Activated T-cell treated with anti-CD3 and anti-CD28 coated beads, Interleukin-2, amount 50 U/mL, for 72 hours (primary cell): ENCODE results near the gene VSTM2L. TPM values are rescaled to one million over a fixed set of nuclear protein-coding genes. Genes with fewer than 3 reads are reported as not detected.

Experiments used
- ATAC-seq, 2 donors: fragments of 150-1000 bp; cut with Tn5 transposase; replicated peaks in 1 of 2; 2 replicates each; pipeline ENCODE4 v1.10.0; 2021; ENCODE audit warnings: moderate library complexity in 2 of 2, mild to moderate bottlenecking in 1 of 2
- DNase-seq, 2 donors: peaks; one replicate each; pipeline ENCODE4 v3.0.0; 2021 to 2022; ENCODE audit warnings: mixed read lengths in 1 of 2
- H3K27ac Mint-ChIP-seq: one replicate; pipeline ENCODE4 v1.8.0; 2022; ENCODE audit warnings: mild to moderate bottlenecking, moderate library complexity, mixed read lengths
- H3K27me3 Mint-ChIP-seq: one replicate; pipeline ENCODE4 v1.8.0; 2022; ENCODE audit warnings: low read depth, mixed read lengths
- H3K36me3 Mint-ChIP-seq, 2 donors: one replicate each; pipeline ENCODE4 v1.8.0; 2022; ENCODE audit warnings: mixed read lengths in 2 of 2, mild to moderate bottlenecking in 1 of 2; ENCODE audit not compliant: insufficient read depth in 2 of 2
- H3K4me1 Mint-ChIP-seq: one replicate; pipeline ENCODE4 v1.8.0; 2022; ENCODE audit warnings: low read depth, mixed read lengths
- H3K4me3 Mint-ChIP-seq, 2 donors: one replicate each; pipeline ENCODE4 v1.8.0; 2022; ENCODE audit warnings: mild to moderate bottlenecking in 2 of 2, mixed read lengths in 2 of 2, moderate library complexity in 2 of 2
- H3K9me3 Mint-ChIP-seq, 2 donors: one replicate each; pipeline ENCODE4 v1.8.0; 2022; ENCODE audit warnings: mixed read lengths in 2 of 2
- total RNA-seq, 2 donors: library from RNA; stranded (reverse); gene quantifications; one replicate each; pipeline ENCODE4 v1.2.3, GENCODE V29; 2022

VSTM2L gene
- total RNA-seq, 2 donors from 2014 or later: 0.60 TPM; not detected in 1

GRCh38 chr20:37882961-37883712 is 19.8 kb upstream of the VSTM2L start:
- Mint-ChIP-seq H3K4me1 (no peaks in the 10 kb centered on the region), H3K27ac (no peak overlapping the region), H3K9me3 (no peaks in the 10 kb centered on the region), H3K36me3 (no peaks in the 10 kb centered on the region), H3K4me3 (no peak overlapping the region), H3K27me3 (peaks cover 7% of the 10 kb centered on the region)
- ATAC-seq (no peak), DNase-seq (no peak)

- Mint-ChIP-seq H3K4me1 (no peaks in the 10 kb centered on the region), H3K9me3 (no peaks in the 10 kb centered on the region), H3K4me3 (no peak overlapping the region), H3K27ac (no peak overlapping the region), H3K27me3 (peaks cover 7% of the 10 kb centered on the region), H3K36me3 (no peaks in the 10 kb centered on the region)
- ATAC-seq (no peak), DNase-seq (no peak)
These were observed 17.9 kb upstream of the VSTM2L start for GRCh38 chr20:37885042-37885441.

- Mint-ChIP-seq H3K4me1 (no peaks in the 10 kb centered on the region), H3K27ac (no peak overlapping the region), H3K36me3 (no peaks in the 10 kb centered on the region), H3K9me3 (no peaks in the 10 kb centered on the region), H3K4me3 (no peak overlapping the region), H3K27me3 (peaks cover 7% of the 10 kb centered on the region)
- DNase-seq (no peak), ATAC-seq (no peak)
These were observed 17.1 kb upstream of the VSTM2L start for GRCh38 chr20:37885593-37886503.

GRCh38 chr20:37886851-37887297 is 16.1 kb upstream of the VSTM2L start:
- peaks cover 7% of the 10 kb centered on the region for H3K27me3 Mint-ChIP-seq
- no peaks in the 10 kb centered on the region for H3K4me1 Mint-ChIP-seq
- DNase-seq: no peak
- no peak overlapping the region for H3K27ac Mint-ChIP-seq
- no peaks in the 10 kb centered on the region for H3K9me3 Mint-ChIP-seq
- H3K36me3 Mint-ChIP-seq: no peaks in the 10 kb centered on the region
- ATAC-seq: no peak
- no peak overlapping the region for H3K4me3 Mint-ChIP-seq

GRCh38 chr20:37888641-37889040 is 14.3 kb upstream of the VSTM2L start:
- Mint-ChIP-seq H3K27me3 (peaks cover 7% of the 10 kb centered on the region), H3K36me3 (no peaks in the 10 kb centered on the region), H3K4me1 (no peaks in the 10 kb centered on the region), H3K4me3 (no peak overlapping the region), H3K9me3 (no peaks in the 10 kb centered on the region), H3K27ac (no peak overlapping the region)
- ATAC-seq (no peak), DNase-seq (no peak)

- Mint-ChIP-seq H3K9me3 (no peaks in the 10 kb centered on the region), H3K4me3 (no peak overlapping the region), H3K36me3 (no peaks in the 10 kb centered on the region), H3K4me1 (no peaks in the 10 kb centered on the region), H3K27ac (no peak overlapping the region), H3K27me3 (peaks cover 7% of the 10 kb centered on the region)
- ATAC-seq: no peak
- no peak for DNase-seq
These were observed 12.8 kb upstream of the VSTM2L start for GRCh38 chr20:37890108-37890507.

GRCh38 chr20:37890643-37891042 is 12.3 kb upstream of the VSTM2L start:
- peaks cover 7% of the 10 kb centered on the region for H3K27me3 Mint-ChIP-seq
- no peak for DNase-seq
- ATAC-seq: no peak
- H3K27ac Mint-ChIP-seq: no peak overlapping the region
- H3K4me3 Mint-ChIP-seq: no peak overlapping the region
- no peaks in the 10 kb centered on the region for H3K4me1 Mint-ChIP-seq
- H3K9me3 Mint-ChIP-seq: no peaks in the 10 kb centered on the region
- no peaks in the 10 kb centered on the region for H3K36me3 Mint-ChIP-seq

GRCh38 chr20:37892001-37892400 is 10.9 kb upstream of the VSTM2L start:
- Mint-ChIP-seq H3K4me3 (no peak overlapping the region), H3K9me3 (no peaks in the 10 kb centered on the region), H3K4me1 (no peaks in the 10 kb centered on the region), H3K27me3 (peaks cover 7% of the 10 kb centered on the region), H3K27ac (no peak overlapping the region), H3K36me3 (no peaks in the 10 kb centered on the region)
- no peak for DNase-seq
- ATAC-seq: no peak

GRCh38 chr20:37893566-37894241 is 9.2 kb upstream of the VSTM2L start:
- no peaks in the 10 kb centered on the region for H3K27me3 Mint-ChIP-seq
- no peaks in the 10 kb centered on the region for H3K36me3 Mint-ChIP-seq
- ATAC-seq: no peak
- no peaks in the 10 kb centered on the region for H3K9me3 Mint-ChIP-seq
- no peak for DNase-seq
- no peak overlapping the region for H3K4me3 Mint-ChIP-seq
- no peak overlapping the region for H3K27ac Mint-ChIP-seq
- H3K4me1 Mint-ChIP-seq: peaks cover 7% of the 10 kb centered on the region

- no peak overlapping the region for H3K27ac Mint-ChIP-seq
These were observed 8.5 kb upstream of the VSTM2L start for GRCh38 chr20:37894454-37894853.

GRCh38 chr20:37895166-37895565 is 7.8 kb upstream of the VSTM2L start:
- no peak overlapping the region for H3K4me3 Mint-ChIP-seq
- H3K4me1 Mint-ChIP-seq: peaks cover 17% of the 10 kb centered on the region
- ATAC-seq: no peak
- H3K9me3 Mint-ChIP-seq: no peaks in the 10 kb centered on the region
- H3K27me3 Mint-ChIP-seq: peaks cover 14% of the 10 kb centered on the region
- no peak overlapping the region for H3K27ac Mint-ChIP-seq
- no peaks in the 10 kb centered on the region for H3K36me3 Mint-ChIP-seq
- no peak for DNase-seq

More at GRCh38 chr20:37894454-37894853, 8.5 kb upstream of the VSTM2L start:
- no peak overlapping the region for H3K4me3 Mint-ChIP-seq
- peaks cover 7% of the 10 kb centered on the region for H3K27me3 Mint-ChIP-seq
- peaks cover 15% of the 10 kb centered on the region for H3K4me1 Mint-ChIP-seq
- no peaks in the 10 kb centered on the region for H3K36me3 Mint-ChIP-seq
- no peaks in the 10 kb centered on the region for H3K9me3 Mint-ChIP-seq
- DNase-seq (no peak), ATAC-seq (no peak)

GRCh38 chr20:37896932-37897548 is 5.9 kb upstream of the VSTM2L start:
- peaks cover 0 to under 1% of the 10 kb centered on the region in 2 donors for H3K36me3 Mint-ChIP-seq
- H3K27ac Mint-ChIP-seq: no peak overlapping the region
- H3K4me3 Mint-ChIP-seq: no peak overlapping the region
- H3K27me3 Mint-ChIP-seq: peaks cover 32% of the 10 kb centered on the region
- no peak for DNase-seq
- peaks cover 25% of the 10 kb centered on the region for H3K4me1 Mint-ChIP-seq
- ATAC-seq: no peak
- no peaks in the 10 kb centered on the region for H3K9me3 Mint-ChIP-seq
